ENCODE results near the gene GFOD1.

DNA sequence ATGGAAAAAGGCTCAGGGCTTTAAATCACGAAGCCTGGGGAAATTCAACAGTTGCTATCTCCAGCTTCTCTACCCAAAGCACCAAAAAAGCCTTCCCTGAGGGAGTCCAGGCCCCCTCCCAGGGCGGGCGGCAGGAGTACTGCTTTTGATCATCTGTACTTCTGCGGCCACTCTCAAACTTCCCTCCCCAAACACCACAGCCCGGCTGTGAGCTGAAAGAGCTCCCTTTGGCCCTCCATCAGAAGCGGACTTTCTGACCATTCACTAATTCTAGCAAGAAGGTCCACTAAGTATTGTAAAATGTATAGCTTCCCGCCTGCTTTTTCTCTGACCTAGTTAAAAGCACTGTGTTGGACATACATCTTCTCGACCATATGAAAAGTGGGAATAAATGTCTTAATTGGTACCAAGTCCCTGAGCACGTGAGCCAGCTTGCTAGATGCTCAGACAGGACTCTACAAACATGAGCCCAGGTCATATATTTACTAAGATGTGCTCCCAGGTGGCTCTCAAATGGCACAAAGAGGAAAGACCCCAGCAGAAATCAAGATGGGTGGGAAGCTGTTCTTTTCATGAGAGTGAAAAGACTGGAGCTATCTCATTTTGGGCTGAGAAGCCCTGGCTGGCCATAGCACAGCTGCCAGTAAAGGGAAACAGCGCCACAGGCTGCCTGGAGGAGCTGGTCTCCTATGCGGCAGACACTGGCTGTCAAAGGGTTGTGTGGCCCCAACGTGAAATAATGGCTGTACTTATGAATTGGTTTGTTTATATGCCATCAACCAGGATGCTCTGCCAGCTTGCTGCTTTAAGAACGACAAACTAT, 58.6 kb downstream of the GFOD1 start:
- no peak for TF ChIP-seq PPARA (CRISPR knock-in tag; IDR thresholded peaks at IDR 0.05; ENCODE audit: borderline replicate concordance)
- TF ChIP-seq ZFP3 (CRISPR knock-in tag; IDR thresholded peaks at IDR 0.05), result no peak
- TF ChIP-seq, protein P1, sequence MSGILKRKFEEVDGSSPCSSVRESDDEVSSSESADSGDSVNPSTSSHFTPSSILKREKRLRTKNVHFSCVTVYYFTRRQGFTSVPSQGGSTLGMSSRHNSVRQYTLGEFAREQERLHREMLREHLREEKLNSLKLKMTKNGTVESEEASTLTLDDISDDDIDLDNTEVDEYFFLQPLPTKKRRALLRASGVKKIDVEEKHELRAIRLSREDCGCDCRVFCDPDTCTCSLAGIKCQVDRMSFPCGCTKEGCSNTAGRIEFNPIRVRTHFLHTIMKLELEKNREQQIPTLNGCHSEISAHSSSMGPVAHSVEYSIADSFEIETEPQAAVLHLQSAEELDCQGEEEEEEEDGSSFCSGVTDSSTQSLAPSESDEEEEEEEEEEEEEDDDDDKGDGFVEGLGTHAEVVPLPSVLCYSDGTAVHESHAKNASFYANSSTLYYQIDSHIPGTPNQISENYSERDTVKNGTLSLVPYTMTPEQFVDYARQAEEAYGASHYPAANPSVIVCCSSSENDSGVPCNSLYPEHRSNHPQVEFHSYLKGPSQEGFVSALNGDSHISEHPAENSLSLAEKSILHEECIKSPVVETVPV (CRISPR knock-in tag; IDR thresholded peaks at IDR 0.05), result no peak
- TF ChIP-seq ARNTL (CRISPR knock-in tag; IDR thresholded peaks at IDR 0.05; ENCODE audit: borderline replicate concordance, low read depth), result no peak
- no peak for TF ChIP-seq ISL1 (CRISPR knock-in tag; IDR thresholded peaks at IDR 0.05)
- TF ChIP-seq TCF4 (CRISPR knock-in tag; IDR thresholded peaks at IDR 0.05; ENCODE audit: borderline replicate concordance), result no peak
- no peak for TF ChIP-seq CSDC2 (CRISPR knock-in tag; IDR thresholded peaks at IDR 0.05)
- no peak for TF ChIP-seq ZNF565 (CRISPR knock-in tag; conservative IDR thresholded peaks at IDR 0.05; ENCODE audit: low read depth)
- TF ChIP-seq RARB (CRISPR knock-in tag; IDR thresholded peaks at IDR 0.05), result no peak
- TF ChIP-seq, protein P2, sequence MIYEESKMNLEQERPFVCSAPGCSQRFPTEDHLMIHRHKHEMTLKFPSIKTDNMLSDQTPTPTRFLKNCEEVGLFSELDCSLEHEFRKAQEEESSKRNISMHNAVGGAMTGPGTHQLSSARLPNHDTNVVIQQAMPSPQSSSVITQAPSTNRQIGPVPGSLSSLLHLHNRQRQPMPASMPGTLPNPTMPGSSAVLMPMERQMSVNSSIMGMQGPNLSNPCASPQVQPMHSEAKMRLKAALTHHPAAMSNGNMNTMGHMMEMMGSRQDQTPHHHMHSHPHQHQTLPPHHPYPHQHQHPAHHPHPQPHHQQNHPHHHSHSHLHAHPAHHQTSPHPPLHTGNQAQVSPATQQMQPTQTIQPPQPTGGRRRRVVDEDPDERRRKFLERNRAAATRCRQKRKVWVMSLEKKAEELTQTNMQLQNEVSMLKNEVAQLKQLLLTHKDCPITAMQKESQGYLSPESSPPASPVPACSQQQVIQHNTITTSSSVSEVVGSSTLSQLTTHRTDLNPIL (CRISPR knock-in tag; IDR thresholded peaks at IDR 0.05; ENCODE audit: low read depth), result no peak
- TF ChIP-seq, protein P3, sequence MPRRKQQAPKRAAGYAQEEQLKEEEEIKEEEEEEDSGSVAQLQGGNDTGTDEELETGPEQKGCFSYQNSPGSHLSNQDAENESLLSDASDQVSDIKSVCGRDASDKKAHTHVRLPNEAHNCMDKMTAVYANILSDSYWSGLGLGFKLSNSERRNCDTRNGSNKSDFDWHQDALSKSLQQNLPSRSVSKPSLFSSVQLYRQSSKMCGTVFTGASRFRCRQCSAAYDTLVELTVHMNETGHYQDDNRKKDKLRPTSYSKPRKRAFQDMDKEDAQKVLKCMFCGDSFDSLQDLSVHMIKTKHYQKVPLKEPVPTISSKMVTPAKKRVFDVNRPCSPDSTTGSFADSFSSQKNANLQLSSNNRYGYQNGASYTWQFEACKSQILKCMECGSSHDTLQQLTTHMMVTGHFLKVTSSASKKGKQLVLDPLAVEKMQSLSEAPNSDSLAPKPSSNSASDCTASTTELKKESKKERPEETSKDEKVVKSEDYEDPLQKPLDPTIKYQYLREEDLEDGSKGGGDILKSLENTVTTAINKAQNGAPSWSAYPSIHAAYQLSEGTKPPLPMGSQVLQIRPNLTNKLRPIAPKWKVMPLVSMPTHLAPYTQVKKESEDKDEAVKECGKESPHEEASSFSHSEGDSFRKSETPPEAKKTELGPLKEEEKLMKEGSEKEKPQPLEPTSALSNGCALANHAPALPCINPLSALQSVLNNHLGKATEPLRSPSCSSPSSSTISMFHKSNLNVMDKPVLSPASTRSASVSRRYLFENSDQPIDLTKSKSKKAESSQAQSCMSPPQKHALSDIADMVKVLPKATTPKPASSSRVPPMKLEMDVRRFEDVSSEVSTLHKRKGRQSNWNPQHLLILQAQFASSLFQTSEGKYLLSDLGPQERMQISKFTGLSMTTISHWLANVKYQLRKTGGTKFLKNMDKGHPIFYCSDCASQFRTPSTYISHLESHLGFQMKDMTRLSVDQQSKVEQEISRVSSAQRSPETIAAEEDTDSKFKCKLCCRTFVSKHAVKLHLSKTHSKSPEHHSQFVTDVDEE (CRISPR knock-in tag; IDR thresholded peaks at IDR 0.05), result no peak
- no peak for TF ChIP-seq ZFP30 (CRISPR knock-in tag; IDR thresholded peaks at IDR 0.05)

All from SK-N-SH treated with all-trans-retinoic acid at 6 μM for 48 hours (cell line).